K562 (cell line): Measurements from ENCODE around the gene HSFX3. TPM values are rescaled to one million over a fixed set of nuclear protein-coding genes. Genes with fewer than 3 reads are reported as not detected.

Experiments
- ATAC-seq: fragments of 200-7000 bp; cut with Tn5 transposase; 3 replicates; pipeline ENCODE4 v1.9.1; 2020; ENCODE audit warnings: moderate library complexity
- BruUV-seq: library from RNA; stranded (reverse); fragments of 400-500 nt; replicated peaks from 2 replicates; lab custom pipeline; 2021; lab: Mats Ljungman, UMichigan
- CTCF ChIA-PET: fragments of 300-600 bp; formaldehyde crosslinking; extraction: SDS; loops from one replicate; lab custom pipeline; 2021; ENCODE audit warnings: low intra/inter-chr PET ratio; lab: Yijun Ruan, JAX
- POLR2A ChIA-PET: fragments of 300-600, 350-650 bp; sonication (Branson Sonifier 250); formaldehyde crosslinking; extraction: SDS; loops from one replicate; lab custom pipeline; 2021; ENCODE audit warnings: antibody characterized with exemption, inconsistent platforms; lab: Yijun Ruan, JAX
- DNase-seq, 4 experiments: peaks; one replicate each; pipeline versions ENCODE4 v3.0.0 to v3.0.0-alpha.2; 2011 to 2018; ENCODE audit warnings: low spot score in 3 of 4, mixed read lengths in 3 of 4; ENCODE audit errors: extremely low read depth in 1 of 4
- FAIRE-seq: peaks from 2 replicates; lab custom pipeline; 2011; peaks lifted over from hg19 to GRCh38; lab: Jason Lieb, UNC
- H2AFZ ChIP-seq: 2 replicates; pipeline ENCODE4 v1.6.0; 2011; ENCODE audit warnings: low read depth, low read length, control low read depth, inconsistent platforms
- H3K27ac ChIP-seq: fragments of 200-600 bp; 3 replicates; pipeline ENCODE4 v1.8.0; 2011; ENCODE audit warnings: low read depth, mild to moderate bottlenecking, control low read depth, inconsistent platforms, low read length, moderate library complexity, mixed read lengths; ENCODE audit errors: extremely low read depth
- H3K27me3 ChIP-seq, 2 experiments: fragments of 300-600 bp in 1 of 2; 2 replicates in 1 of 2; 3 replicates in 1 of 2; pipeline versions ENCODE4 v1.6.0 to v1.8.0; 2011; ENCODE audit warnings: inconsistent platforms in 2 of 2, low read length in 2 of 2, mild to moderate bottlenecking in 1 of 2, mixed read lengths in 1 of 2, moderate library complexity in 1 of 2; ENCODE audit not compliant: control insufficient read depth in 2 of 2, insufficient read depth in 2 of 2
- H3K36me3 ChIP-seq: fragments of 300-600 bp; 3 replicates; pipeline ENCODE4 v1.8.0; 2011; ENCODE audit warnings: mild to moderate bottlenecking, low read length, inconsistent platforms; ENCODE audit not compliant: control insufficient read depth, insufficient read depth
- H3K4me1 ChIP-seq, 2 experiments: fragments of 200-600 bp in 1 of 2; replicated peaks in 1 of 2; 2 replicates in 1 of 2; 3 replicates in 1 of 2; pipeline versions ENCODE4 v1.5.1 to v1.8.0; 2011; ENCODE audit warnings: inconsistent platforms in 2 of 2, low read length in 2 of 2, mild to moderate bottlenecking in 1 of 2, mixed read lengths in 1 of 2, moderate library complexity in 1 of 2; ENCODE audit not compliant: control insufficient read depth in 2 of 2, insufficient read depth in 2 of 2
- H3K4me2 ChIP-seq: 2 replicates; pipeline ENCODE4 v1.6.1; 2011; ENCODE audit warnings: low read length, control low read depth, inconsistent platforms, mixed read lengths; ENCODE audit not compliant: insufficient read depth
- H3K4me3 ChIP-seq: fragments of 200-600 bp; sonication (generic), shearing (Covaris generic); 2 replicates; pipeline ENCODE4 v1.5.1; 2016; ENCODE audit warnings: control low read depth, inconsistent platforms
- H3K79me2 ChIP-seq: fragments of 200-600 bp; 3 replicates; pipeline ENCODE4 v1.8.0; 2011; ENCODE audit warnings: low read length, inconsistent platforms; ENCODE audit not compliant: control insufficient read depth, insufficient read depth
- H3K9ac ChIP-seq, 2 experiments: 2 replicates each; pipeline versions ENCODE4 v1.6.0 to v1.6.1; 2011; ENCODE audit warnings: low read depth in 2 of 2, low read length in 2 of 2, control low read depth in 1 of 2, inconsistent platforms in 1 of 2, mild to moderate bottlenecking in 1 of 2, mixed read lengths in 1 of 2; ENCODE audit not compliant: insufficient read depth in 1 of 2
- H3K9me1 ChIP-seq: one replicate; pipeline ENCODE4 v1.6.0; 2011; ENCODE audit warnings: inconsistent platforms, mild to moderate bottlenecking, low read length, moderate library complexity; ENCODE audit not compliant: control insufficient read depth, insufficient read depth
- H3K9me3 ChIP-seq: replicated peaks from 2 replicates; pipeline ENCODE4 v1.5.1; 2011; ENCODE audit warnings: low read depth, low read length, inconsistent platforms; ENCODE audit not compliant: control insufficient read depth, insufficient read depth
- H4K20me1 ChIP-seq: replicated peaks from 2 replicates; pipeline ENCODE4 v1.6.1; 2011; ENCODE audit warnings: low read length, inconsistent platforms, mixed read lengths; ENCODE audit not compliant: control insufficient read depth, insufficient read depth
- ZNF316 ChIP-seq: fragments of 450-650 bp; IDR thresholded peaks from 2 replicates; pipeline ENCODE4 v1.6.1; 2016
- WGBS: fragments of 100-300 bp; shearing (Covaris generic); methylation state at CpG from one replicate; pipeline ENCODE4 v1.1.6; 2016; ENCODE audit warnings: low coverage, mixed read lengths; ENCODE audit not compliant: insufficient coverage; ENCODE audit errors: missing lambda C conversion rate; 5-methylcytosine and 5-hydroxymethylcytosine counted together
- in situ Hi-C: fragments of 300-500 bp; cut with MboI; formaldehyde crosslinking; loops from 4 replicates; pipeline ENCODE4 v1.15.0; 2018; ENCODE audit warnings: inconsistent platforms, mixed read lengths
- intact Hi-C: fragments of 100-400 bp; cut with micrococcal nuclease; formaldehyde crosslinking; loops from 2 replicates; pipeline ENCODE4 v1.14.2; 2022
- polyA plus RNA-seq, 8 experiments: library from polyadenylated mRNA; depleted of rRNA in 4 of 8; stranded (reverse) in 5 of 8; unstranded in 3 of 8; fragments of >200 nt; fragmentation: Nextera tagmentation in 2 of 8; fragmentation: Illumina TruSeq in 1 of 8; extraction: Ambion mirVana in 2 of 8; extraction: Trizol in 1 of 8; gene quantifications; 2 replicates each; pipeline versions ENCODE4 v1.2.1 to v1.2.3, GENCODE V29; 2011 to 2014; ENCODE audit warnings: inconsistent platforms in 1 of 8, missing spikeins in 1 of 8
- total RNA-seq, 7 experiments: library from RNA; depleted of rRNA in 6 of 7; stranded (reverse); fragments of >200 nt in 6 of 7; fragmentation: Illumina TruSeq in 2 of 7; extraction: Trizol in 2 of 7; gene quantifications; 2 replicates each; pipeline versions ENCODE4 v1.2.1 to v1.2.3, GENCODE V29; 2011 to 2021; ENCODE audit warnings: low replicate concordance in 1 of 7
- TF ChIP-seq, protein P1 (sequence below), 2 experiments: fragments of 450-650 bp in 1 of 2; sonication (generic) in 1 of 2; formaldehyde crosslinking; conservative IDR thresholded peaks; 2 replicates each; pipeline versions ENCODE4 v1.4.0 to v1.8.1; 2020 to 2022; ENCODE audit warnings: mild to moderate bottlenecking in 1 of 2, missing genetic modification reagents in 1 of 2

HSFX3 gene
- total and polyA plus RNA-seq, 9 of the 15 experiments (the other 6 are each of a cell fraction or from before 2014, with no cell fraction given) = 0.08 to 0.10 TPM; not detected in 7

DNA sequence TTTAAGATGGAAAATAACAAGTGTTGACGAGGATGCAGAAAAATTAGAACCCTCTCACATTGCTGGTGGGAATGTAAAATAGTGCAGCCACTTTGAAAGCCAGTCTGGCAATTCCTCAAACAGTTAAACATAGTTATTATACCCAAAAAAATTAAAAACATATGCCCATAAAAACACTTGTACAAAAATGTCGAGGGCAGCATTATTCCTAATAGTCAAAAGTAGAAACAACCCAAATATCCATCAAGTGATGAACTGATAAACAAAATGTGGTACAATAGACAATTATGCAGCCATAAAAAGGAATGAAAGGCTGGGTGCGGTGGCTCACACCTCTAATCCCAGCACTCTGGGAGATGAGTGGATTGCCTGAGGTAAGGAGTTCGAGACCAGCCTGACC lies 51.0 kb downstream of the HSFX3 start:
- no peak overlapping the region for H2AFZ ChIP-seq
- no peak overlapping the region for H3K27ac ChIP-seq
- no peaks in the 10 kb centered on the region for H3K9me3 ChIP-seq
- intact Hi-C loops (no loop called here), in situ Hi-C loops (no loop called here)
- BruUV-seq = no TSS peak
- no peaks in the 10 kb centered on the region for H3K79me2 ChIP-seq
- no peak for FAIRE-seq
- 60% methylated on average over 4 of the region's 4 CpGs for WGBS
- no peaks in the 10 kb centered on the region for H3K27me3 ChIP-seq
- peaks cover 0 to 3% of the 10 kb centered on the region in 2 experiments; a peak in 1 of 5 replicates for H3K4me1 ChIP-seq
- ChIA-PET POLR2A (no interaction called here), CTCF (no interaction called here)
- H4K20me1 ChIP-seq = no peaks in the 10 kb centered on the region
- peaks cover 11% of the 10 kb centered on the region; the same call in 2 of the 3 replicates for H3K36me3 ChIP-seq
- no peak overlapping the region for H3K4me3 ChIP-seq
- no peaks in the 10 kb centered on the region for H3K9me1 ChIP-seq
- H3K9ac ChIP-seq = no peak overlapping the region
- no peak overlapping the region for H3K4me2 ChIP-seq
- ATAC-seq = no peak
- DNase-seq = no peak
- peak; percentile 27; the same call in 1 of the 2 replicates for TF ChIP-seq ZNF316
- TF ChIP-seq, protein P1, sequence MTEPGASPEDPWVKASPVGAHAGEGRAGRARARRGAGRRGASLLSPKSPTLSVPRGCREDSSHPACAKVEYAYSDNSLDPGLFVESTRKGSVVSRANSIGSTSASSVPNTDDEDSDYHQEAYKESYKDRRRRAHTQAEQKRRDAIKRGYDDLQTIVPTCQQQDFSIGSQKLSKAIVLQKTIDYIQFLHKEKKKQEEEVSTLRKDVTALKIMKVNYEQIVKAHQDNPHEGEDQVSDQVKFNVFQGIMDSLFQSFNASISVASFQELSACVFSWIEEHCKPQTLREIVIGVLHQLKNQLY (CRISPR knock-in tag; conservative IDR thresholded peaks at IDR 0.05) = no peak

Other genes with a start within 250 kb of the HSFX3 start
Only the 7 nearest of the 8 such genes appear.
- gene IDS, start 44.6 kb downstream of the HSFX3 start, total RNA-seq (2014; rRNA removed) = 11.2 and 13.1 TPM in 2 replicates
- gene IDS, start 44.6 kb downstream of the HSFX3 start, total RNA-seq (2014; rRNA removed; fragmentation: Illumina TruSeq; extraction: Trizol) = 6.7 and 6.8 TPM in 2 replicates
- gene IDS, start 44.6 kb downstream of the HSFX3 start, total RNA-seq (2015; rRNA removed; fragmentation: Illumina TruSeq; extraction: Trizol) = 6.7 and 8.2 TPM in 2 replicates
- gene IDS, start 44.6 kb downstream of the HSFX3 start, total RNA-seq (2021) = 11.1 and 12.0 TPM in 2 replicates
- gene IDS, start 44.6 kb downstream of the HSFX3 start, polyA plus RNA-seq (2011; rRNA removed) = 18.6 and 21.2 TPM in 2 replicates
- gene IDS, start 44.6 kb downstream of the HSFX3 start, polyA plus RNA-seq (2014; fragmentation: Illumina TruSeq; extraction: Trizol) = 11.6 and 15.4 TPM in 2 replicates
- gene IDS, start 44.6 kb downstream of the HSFX3 start, polyA plus RNA-seq (2014; fragmentation: Nextera tagmentation; extraction: Ambion mirVana) = 1 to 10 TPM; 2.0 to 2.2 TPM
- 8.6 and 10.4 TPM in 2 replicates for gene IDS, start 44.6 kb downstream of the HSFX3 start, polyA plus RNA-seq (2014; rRNA removed)
- 14.4 and 16.7 TPM in 2 replicates for gene EOLA1, start 8.9 kb downstream of the HSFX3 start, total RNA-seq (2014; rRNA removed)
- gene EOLA1, start 8.9 kb downstream of the HSFX3 start, total RNA-seq (2014; rRNA removed; fragmentation: Illumina TruSeq; extraction: Trizol) = 18.0 and 18.1 TPM in 2 replicates
- gene EOLA1, start 8.9 kb downstream of the HSFX3 start, total RNA-seq (2015; rRNA removed; fragmentation: Illumina TruSeq; extraction: Trizol) = 20.8 and 21.6 TPM in 2 replicates
- 20.9 and 23.0 TPM in 2 replicates for gene EOLA1, start 8.9 kb downstream of the HSFX3 start, total RNA-seq (2021)
- 25.6 and 32.9 TPM in 2 replicates for gene EOLA1, start 8.9 kb downstream of the HSFX3 start, polyA plus RNA-seq (2011; rRNA removed)
- gene EOLA1, start 8.9 kb downstream of the HSFX3 start, polyA plus RNA-seq (2014; fragmentation: Illumina TruSeq; extraction: Trizol) = 19.5 and 20.7 TPM in 2 replicates
- 10 to 100 TPM in 1 of 2 experiments, 1 to 10 TPM in 1; 6.3 to 12.2 TPM for gene EOLA1, start 8.9 kb downstream of the HSFX3 start, polyA plus RNA-seq (2014; fragmentation: Nextera tagmentation; extraction: Ambion mirVana)
- gene EOLA1, start 8.9 kb downstream of the HSFX3 start, polyA plus RNA-seq (2014; rRNA removed) = 17.5 and 18.2 TPM in 2 replicates
- 13.4 and 20.6 TPM in 2 replicates for gene MAGEA9B, start 37.5 kb upstream of the HSFX3 start, total RNA-seq (2014; rRNA removed)
- gene MAGEA9B, start 37.5 kb upstream of the HSFX3 start, total RNA-seq (2014; rRNA removed; fragmentation: Illumina TruSeq; extraction: Trizol) = 9.6 and 11.2 TPM in 2 replicates
- gene MAGEA9B, start 37.5 kb upstream of the HSFX3 start, total RNA-seq (2015; rRNA removed; fragmentation: Illumina TruSeq; extraction: Trizol) = 12.3 and 12.4 TPM in 2 replicates
- 12.8 and 14.9 TPM in 2 replicates for gene MAGEA9B, start 37.5 kb upstream of the HSFX3 start, total RNA-seq (2021)
- 11.9 and 31.2 TPM in 2 replicates for gene MAGEA9B, start 37.5 kb upstream of the HSFX3 start, polyA plus RNA-seq (2011; rRNA removed)
- gene MAGEA9B, start 37.5 kb upstream of the HSFX3 start, polyA plus RNA-seq (2014; fragmentation: Illumina TruSeq; extraction: Trizol) = 18.5 and 19.4 TPM in 2 replicates
- 10 to 100 TPM; 11.7 to 14.1 TPM for gene MAGEA9B, start 37.5 kb upstream of the HSFX3 start, polyA plus RNA-seq (2014; fragmentation: Nextera tagmentation; extraction: Ambion mirVana)
- 15.7 and 18.2 TPM in 2 replicates for gene MAGEA9B, start 37.5 kb upstream of the HSFX3 start, polyA plus RNA-seq (2014; rRNA removed)
- 0.33 TPM in 1 of 2 replicates, not detected in the other for gene HSFX2, start 45.4 kb upstream of the HSFX3 start, total RNA-seq (2014; rRNA removed)
- gene HSFX2, start 45.4 kb upstream of the HSFX3 start, total RNA-seq (2014; rRNA removed; fragmentation: Illumina TruSeq; extraction: Trizol) = not detected in 2 replicates
- gene HSFX2, start 45.4 kb upstream of the HSFX3 start, total RNA-seq (2015; rRNA removed; fragmentation: Illumina TruSeq; extraction: Trizol) = 0.11 TPM in 1 of 2 replicates, not detected in the other
- 0.11 TPM in 1 of 2 replicates, not detected in the other for gene HSFX2, start 45.4 kb upstream of the HSFX3 start, total RNA-seq (2021)
- 0.10 and 0.12 TPM in 2 replicates for gene HSFX2, start 45.4 kb upstream of the HSFX3 start, polyA plus RNA-seq (2011; rRNA removed)
- 0.11 TPM in 1 of 2 replicates, not detected in the other for gene HSFX2, start 45.4 kb upstream of the HSFX3 start, polyA plus RNA-seq (2014; fragmentation: Illumina TruSeq; extraction: Trizol)
- gene HSFX2, start 45.4 kb upstream of the HSFX3 start, polyA plus RNA-seq (2014; fragmentation: Nextera tagmentation; extraction: Ambion mirVana) = under 1 TPM in 1 of 2 experiments, not detected in 1; 0.18 TPM
- not detected in 2 replicates for gene HSFX2, start 45.4 kb upstream of the HSFX3 start, polyA plus RNA-seq (2014; rRNA removed)
- gene TMEM185A, start 81.9 kb upstream of the HSFX3 start, total RNA-seq (2014; rRNA removed) = 2.1 and 4.2 TPM in 2 replicates
- gene TMEM185A, start 81.9 kb upstream of the HSFX3 start, total RNA-seq (2014; rRNA removed; fragmentation: Illumina TruSeq; extraction: Trizol) = 4.5 and 4.8 TPM in 2 replicates
- 3.7 and 5.9 TPM in 2 replicates for gene TMEM185A, start 81.9 kb upstream of the HSFX3 start, total RNA-seq (2015; rRNA removed; fragmentation: Illumina TruSeq; extraction: Trizol)
- 6.8 and 8.8 TPM in 2 replicates for gene TMEM185A, start 81.9 kb upstream of the HSFX3 start, total RNA-seq (2021)
- gene TMEM185A, start 81.9 kb upstream of the HSFX3 start, polyA plus RNA-seq (2011; rRNA removed) = 12.6 and 13.7 TPM in 2 replicates
- gene TMEM185A, start 81.9 kb upstream of the HSFX3 start, polyA plus RNA-seq (2014; fragmentation: Illumina TruSeq; extraction: Trizol) = 5.4 and 5.8 TPM in 2 replicates
- 1 to 10 TPM in 1 of 2 experiments, under 1 TPM in 1; 0.97 to 1.7 TPM for gene TMEM185A, start 81.9 kb upstream of the HSFX3 start, polyA plus RNA-seq (2014; fragmentation: Nextera tagmentation; extraction: Ambion mirVana)
- gene TMEM185A, start 81.9 kb upstream of the HSFX3 start, polyA plus RNA-seq (2014; rRNA removed) = 5.7 and 6.4 TPM in 2 replicates
- not detected in 2 replicates for gene MAGEA11, start 162.1 kb upstream of the HSFX3 start, total RNA-seq (2014; rRNA removed)
- gene MAGEA11, start 162.1 kb upstream of the HSFX3 start, total RNA-seq (2014; rRNA removed; fragmentation: Illumina TruSeq; extraction: Trizol) = not detected in 2 replicates
- not detected in 2 replicates for gene MAGEA11, start 162.1 kb upstream of the HSFX3 start, total RNA-seq (2015; rRNA removed; fragmentation: Illumina TruSeq; extraction: Trizol)
- gene MAGEA11, start 162.1 kb upstream of the HSFX3 start, total RNA-seq (2021) = 0.11 TPM in 1 of 2 replicates, not detected in the other
- 0.11 and 0.18 TPM in 2 replicates for gene MAGEA11, start 162.1 kb upstream of the HSFX3 start, polyA plus RNA-seq (2011; rRNA removed)
- gene MAGEA11, start 162.1 kb upstream of the HSFX3 start, polyA plus RNA-seq (2014; fragmentation: Illumina TruSeq; extraction: Trizol) = not detected in 2 replicates
- under 1 TPM in 1 of 2 experiments, not detected in 1; 0.04 TPM for gene MAGEA11, start 162.1 kb upstream of the HSFX3 start, polyA plus RNA-seq (2014; fragmentation: Nextera tagmentation; extraction: Ambion mirVana)
- not detected in 2 replicates for gene MAGEA11, start 162.1 kb upstream of the HSFX3 start, polyA plus RNA-seq (2014; rRNA removed)
- not detected in 2 replicates for gene HSFX1, start 224.1 kb upstream of the HSFX3 start, total RNA-seq (2014; rRNA removed)
- gene HSFX1, start 224.1 kb upstream of the HSFX3 start, total RNA-seq (2014; rRNA removed; fragmentation: Illumina TruSeq; extraction: Trizol) = not detected in 2 replicates
- not detected in 2 replicates for gene HSFX1, start 224.1 kb upstream of the HSFX3 start, total RNA-seq (2015; rRNA removed; fragmentation: Illumina TruSeq; extraction: Trizol)
- not detected in 2 replicates for gene HSFX1, start 224.1 kb upstream of the HSFX3 start, total RNA-seq (2021)
- 0.10 and 0.14 TPM in 2 replicates for gene HSFX1, start 224.1 kb upstream of the HSFX3 start, polyA plus RNA-seq (2011; rRNA removed)
- gene HSFX1, start 224.1 kb upstream of the HSFX3 start, polyA plus RNA-seq (2014; fragmentation: Illumina TruSeq; extraction: Trizol) = not detected in 2 replicates
- not detected for gene HSFX1, start 224.1 kb upstream of the HSFX3 start, polyA plus RNA-seq (2014; fragmentation: Nextera tagmentation; extraction: Ambion mirVana)
- not detected in 2 replicates for gene HSFX1, start 224.1 kb upstream of the HSFX3 start, polyA plus RNA-seq (2014; rRNA removed)